ENCODE data around the gene PGF. TPM values are rescaled to one million over a fixed set of nuclear protein-coding genes. Genes with fewer than 3 reads are reported as not detected.

The PGF gene
- total and polyA plus RNA-seq, 2 of the 13 experiments (the other 11 are each of a cell fraction or from before 2014, with no cell fraction given) = 10.7 to 27.5 TPM

- TF ChIP-seq, protein P1, sequence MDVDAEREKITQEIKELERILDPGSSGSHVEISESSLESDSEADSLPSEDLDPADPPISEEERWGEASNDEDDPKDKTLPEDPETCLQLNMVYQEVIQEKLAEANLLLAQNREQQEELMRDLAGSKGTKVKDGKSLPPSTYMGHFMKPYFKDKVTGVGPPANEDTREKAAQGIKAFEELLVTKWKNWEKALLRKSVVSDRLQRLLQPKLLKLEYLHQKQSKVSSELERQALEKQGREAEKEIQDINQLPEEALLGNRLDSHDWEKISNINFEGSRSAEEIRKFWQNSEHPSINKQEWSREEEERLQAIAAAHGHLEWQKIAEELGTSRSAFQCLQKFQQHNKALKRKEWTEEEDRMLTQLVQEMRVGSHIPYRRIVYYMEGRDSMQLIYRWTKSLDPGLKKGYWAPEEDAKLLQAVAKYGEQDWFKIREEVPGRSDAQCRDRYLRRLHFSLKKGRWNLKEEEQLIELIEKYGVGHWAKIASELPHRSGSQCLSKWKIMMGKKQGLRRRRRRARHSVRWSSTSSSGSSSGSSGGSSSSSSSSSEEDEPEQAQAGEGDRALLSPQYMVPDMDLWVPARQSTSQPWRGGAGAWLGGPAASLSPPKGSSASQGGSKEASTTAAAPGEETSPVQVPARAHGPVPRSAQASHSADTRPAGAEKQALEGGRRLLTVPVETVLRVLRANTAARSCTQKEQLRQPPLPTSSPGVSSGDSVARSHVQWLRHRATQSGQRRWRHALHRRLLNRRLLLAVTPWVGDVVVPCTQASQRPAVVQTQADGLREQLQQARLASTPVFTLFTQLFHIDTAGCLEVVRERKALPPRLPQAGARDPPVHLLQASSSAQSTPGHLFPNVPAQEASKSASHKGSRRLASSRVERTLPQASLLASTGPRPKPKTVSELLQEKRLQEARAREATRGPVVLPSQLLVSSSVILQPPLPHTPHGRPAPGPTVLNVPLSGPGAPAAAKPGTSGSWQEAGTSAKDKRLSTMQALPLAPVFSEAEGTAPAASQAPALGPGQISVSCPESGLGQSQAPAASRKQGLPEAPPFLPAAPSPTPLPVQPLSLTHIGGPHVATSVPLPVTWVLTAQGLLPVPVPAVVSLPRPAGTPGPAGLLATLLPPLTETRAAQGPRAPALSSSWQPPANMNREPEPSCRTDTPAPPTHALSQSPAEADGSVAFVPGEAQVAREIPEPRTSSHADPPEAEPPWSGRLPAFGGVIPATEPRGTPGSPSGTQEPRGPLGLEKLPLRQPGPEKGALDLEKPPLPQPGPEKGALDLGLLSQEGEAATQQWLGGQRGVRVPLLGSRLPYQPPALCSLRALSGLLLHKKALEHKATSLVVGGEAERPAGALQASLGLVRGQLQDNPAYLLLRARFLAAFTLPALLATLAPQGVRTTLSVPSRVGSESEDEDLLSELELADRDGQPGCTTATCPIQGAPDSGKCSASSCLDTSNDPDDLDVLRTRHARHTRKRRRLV (CRISPR knock-in tag; IDR thresholded peaks at IDR 0.05) = no peak
- TF ChIP-seq CBX1 (IDR thresholded peaks at IDR 0.05; ENCODE audit: low read depth) (no peak), STAG1 (CRISPR knock-in tag; IDR thresholded peaks at IDR 0.05) (peak; percentile 92), ZBTB39 (CRISPR knock-in tag; IDR thresholded peaks at IDR 0.05) (no peak), FOXK1 (CRISPR knock-in tag; IDR thresholded peaks at IDR 0.05; ENCODE audit: borderline replicate concordance, low read depth) (no peak), TARDBP (CRISPR knock-in tag; IDR thresholded peaks at IDR 0.05) (peak; percentile 47; the same call in 1 of the 2 replicates), TGIF2 (CRISPR knock-in tag; IDR thresholded peaks at IDR 0.05) (no peak), MTA3 (CRISPR knock-in tag; IDR thresholded peaks at IDR 0.05) (no peak), ZNF737 (CRISPR knock-in tag; IDR thresholded peaks at IDR 0.05; ENCODE audit: borderline replicate concordance) (no peak), NKX3-1 (CRISPR knock-in tag; IDR thresholded peaks at IDR 0.05) (no peak), ZNF777 (CRISPR knock-in tag; IDR thresholded peaks at IDR 0.05) (no peak), SMC3 (IDR thresholded peaks at IDR 0.05; ENCODE audit: low read length) (peak; percentile 93), SIN3B (IDR thresholded peaks at IDR 0.05; ENCODE audit: low read length) (no peak), SMAD3 (CRISPR knock-in tag; IDR thresholded peaks at IDR 0.05) (no peak), RFX5 (IDR thresholded peaks at IDR 0.05; ENCODE audit: low read depth, low read length) (no peak), ZMYM3 (CRISPR knock-in tag; IDR thresholded peaks at IDR 0.05) (no peak), ZNF577 (CRISPR knock-in tag; IDR thresholded peaks at IDR 0.05; ENCODE audit: borderline replicate concordance, low read depth) (no peak), HCFC1 (IDR thresholded peaks at IDR 0.05; ENCODE audit: low read depth, low read length) (no peak)
- TF ChIP-seq, protein P2, sequence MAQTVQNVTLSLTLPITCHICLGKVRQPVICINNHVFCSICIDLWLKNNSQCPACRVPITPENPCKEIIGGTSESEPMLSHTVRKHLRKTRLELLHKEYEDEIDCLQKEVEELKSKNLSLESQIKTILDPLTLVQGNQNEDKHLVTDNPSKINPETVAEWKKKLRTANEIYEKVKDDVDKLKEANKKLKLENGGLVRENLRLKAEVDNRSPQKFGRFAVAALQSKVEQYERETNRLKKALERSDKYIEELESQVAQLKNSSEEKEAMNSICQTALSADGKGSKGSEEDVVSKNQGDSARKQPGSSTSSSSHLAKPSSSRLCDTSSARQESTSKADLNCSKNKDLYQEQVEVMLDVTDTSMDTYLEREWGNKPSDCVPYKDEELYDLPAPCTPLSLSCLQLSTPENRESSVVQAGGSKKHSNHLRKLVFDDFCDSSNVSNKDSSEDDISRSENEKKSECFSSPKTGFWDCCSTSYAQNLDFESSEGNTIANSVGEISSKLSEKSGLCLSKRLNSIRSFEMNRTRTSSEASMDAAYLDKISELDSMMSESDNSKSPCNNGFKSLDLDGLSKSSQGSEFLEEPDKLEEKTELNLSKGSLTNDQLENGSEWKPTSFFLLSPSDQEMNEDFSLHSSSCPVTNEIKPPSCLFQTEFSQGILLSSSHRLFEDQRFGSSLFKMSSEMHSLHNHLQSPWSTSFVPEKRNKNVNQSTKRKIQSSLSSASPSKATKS (CRISPR knock-in tag; IDR thresholded peaks at IDR 0.05) = no peak
- TF ChIP-seq, protein P3, sequence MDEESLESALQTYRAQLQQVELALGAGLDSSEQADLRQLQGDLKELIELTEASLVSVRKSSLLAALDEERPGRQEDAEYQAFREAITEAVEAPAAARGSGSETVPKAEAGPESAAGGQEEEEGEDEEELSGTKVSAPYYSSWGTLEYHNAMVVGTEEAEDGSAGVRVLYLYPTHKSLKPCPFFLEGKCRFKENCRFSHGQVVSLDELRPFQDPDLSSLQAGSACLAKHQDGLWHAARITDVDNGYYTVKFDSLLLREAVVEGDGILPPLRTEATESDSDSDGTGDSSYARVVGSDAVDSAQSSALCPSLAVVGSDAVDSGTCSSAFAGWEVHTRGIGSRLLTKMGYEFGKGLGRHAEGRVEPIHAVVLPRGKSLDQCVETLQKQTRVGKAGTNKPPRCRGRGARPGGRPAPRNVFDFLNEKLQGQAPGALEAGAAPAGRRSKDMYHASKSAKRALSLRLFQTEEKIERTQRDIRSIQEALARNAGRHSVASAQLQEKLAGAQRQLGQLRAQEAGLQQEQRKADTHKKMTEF (CRISPR knock-in tag; IDR thresholded peaks at IDR 0.05) = no peak
- TF ChIP-seq, protein P4, sequence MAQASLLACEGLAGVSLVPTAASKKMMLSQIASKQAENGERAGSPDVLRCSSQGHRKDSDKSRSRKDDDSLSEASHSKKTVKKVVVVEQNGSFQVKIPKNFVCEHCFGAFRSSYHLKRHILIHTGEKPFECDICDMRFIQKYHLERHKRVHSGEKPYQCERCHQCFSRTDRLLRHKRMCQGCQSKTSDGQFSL (CRISPR knock-in tag; IDR thresholded peaks at IDR 0.05) = no peak
Measured at GRCh38 chr14:74913986-74914573, 41.3 kb downstream of the PGF start (continued).
